SW 1271 (cell line): ENCODE measurements around the gene EIF1B.
"Not testable (repeated sequence)": the region's sequence is repeated elsewhere in the genome, so short reads cannot be mapped to it uniquely, and the experiment has no call there.

Experiments used
- DNase-seq, 2 experiments: peaks; one replicate each; lab custom pipeline; 2025; lab: John Stamatoyannopoulos, UW

EIF1B gene

DNA sequence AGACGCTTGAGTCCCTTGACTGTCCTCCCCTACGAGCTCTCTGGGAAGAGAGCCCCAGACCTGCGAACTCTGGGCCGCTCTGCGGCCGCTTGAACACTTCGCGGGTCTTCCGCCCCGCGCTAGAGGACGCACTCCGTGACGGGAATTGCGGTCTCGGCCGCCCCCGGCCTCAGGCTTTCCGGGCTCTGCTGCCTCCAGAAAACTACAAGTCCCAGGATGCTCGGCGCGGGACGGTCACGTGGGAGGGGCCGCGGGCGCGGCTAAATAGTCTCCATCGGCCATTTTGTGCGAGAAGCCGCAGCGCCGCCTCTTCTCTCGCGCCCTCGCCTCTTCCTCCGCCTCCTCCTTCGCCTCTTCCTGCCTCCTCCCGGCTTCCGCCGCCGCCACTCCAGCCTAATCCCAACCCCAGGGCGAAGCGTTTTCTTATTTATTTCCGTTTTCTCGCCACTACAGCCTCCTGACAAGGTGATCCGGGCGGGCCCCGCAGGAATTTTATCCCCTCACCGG, at the start of gene EIF1B:
Gene EIF1B (plus strand): TSS at position 290 of the 507 bp plus-strand sequence. CDS start 235 bp downstream, outside the sequence.
- peak; percentile 95 to 99 for DNase-seq

DNA sequence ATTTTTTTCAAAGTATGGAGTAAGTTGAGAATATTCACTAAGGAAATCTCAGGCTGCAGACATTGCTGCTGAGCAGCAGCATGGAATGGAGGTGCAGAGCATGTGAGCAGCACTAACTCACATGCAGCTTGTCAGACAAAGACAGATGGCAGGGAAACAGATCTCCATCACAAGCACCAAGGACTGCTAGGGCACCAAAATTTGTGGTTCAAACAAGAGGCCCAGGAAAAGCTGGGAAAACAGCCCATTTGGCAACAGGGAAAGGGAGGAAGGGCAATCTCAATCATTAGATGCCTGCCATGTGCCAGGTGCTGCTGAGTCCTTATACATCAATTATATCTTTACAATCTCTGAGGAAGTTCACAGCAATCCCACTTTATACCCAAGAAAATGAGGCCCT, 47.2 kb upstream of the EIF1B start:
- no peak for DNase-seq

DNA sequence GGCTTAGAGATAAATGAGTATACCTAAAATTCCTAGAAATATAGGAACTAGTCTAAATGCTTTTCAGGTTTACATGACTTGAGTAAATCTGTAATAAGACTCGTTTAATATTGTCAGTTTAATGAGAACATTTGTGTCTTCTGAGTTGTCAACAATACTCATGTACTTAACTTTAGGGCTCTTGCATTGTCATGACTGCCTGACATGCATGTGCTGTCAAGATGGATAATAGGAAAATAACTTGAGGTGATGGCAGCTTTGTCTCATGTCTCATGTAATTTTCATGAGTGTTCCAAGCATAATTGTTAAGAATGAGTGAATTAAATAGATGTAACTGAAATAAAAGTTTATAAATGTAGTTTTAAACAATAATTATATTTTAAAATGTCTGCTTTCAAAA, 45.1 kb upstream of the EIF1B start:
- no peak for DNase-seq

DNA sequence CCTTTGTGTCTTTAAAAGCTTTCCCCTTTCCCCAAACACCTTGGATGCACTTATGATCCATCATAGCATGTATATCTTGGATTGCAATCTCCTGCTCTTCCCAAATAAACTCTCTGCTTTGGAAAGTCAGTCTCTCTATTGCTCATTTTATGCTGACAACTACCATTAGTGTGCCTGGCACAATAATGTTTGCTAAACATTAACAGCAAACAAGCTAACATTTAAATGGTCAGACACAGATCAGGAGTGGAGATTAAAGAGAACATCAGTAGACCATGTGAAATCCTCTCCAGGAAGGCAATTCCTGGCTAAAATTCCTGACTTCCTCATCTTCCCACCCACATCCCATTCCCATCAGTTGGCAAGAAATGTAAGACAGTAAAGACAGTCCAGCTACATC, 44.3 kb upstream of the EIF1B start:
- no peak for DNase-seq

DNA sequence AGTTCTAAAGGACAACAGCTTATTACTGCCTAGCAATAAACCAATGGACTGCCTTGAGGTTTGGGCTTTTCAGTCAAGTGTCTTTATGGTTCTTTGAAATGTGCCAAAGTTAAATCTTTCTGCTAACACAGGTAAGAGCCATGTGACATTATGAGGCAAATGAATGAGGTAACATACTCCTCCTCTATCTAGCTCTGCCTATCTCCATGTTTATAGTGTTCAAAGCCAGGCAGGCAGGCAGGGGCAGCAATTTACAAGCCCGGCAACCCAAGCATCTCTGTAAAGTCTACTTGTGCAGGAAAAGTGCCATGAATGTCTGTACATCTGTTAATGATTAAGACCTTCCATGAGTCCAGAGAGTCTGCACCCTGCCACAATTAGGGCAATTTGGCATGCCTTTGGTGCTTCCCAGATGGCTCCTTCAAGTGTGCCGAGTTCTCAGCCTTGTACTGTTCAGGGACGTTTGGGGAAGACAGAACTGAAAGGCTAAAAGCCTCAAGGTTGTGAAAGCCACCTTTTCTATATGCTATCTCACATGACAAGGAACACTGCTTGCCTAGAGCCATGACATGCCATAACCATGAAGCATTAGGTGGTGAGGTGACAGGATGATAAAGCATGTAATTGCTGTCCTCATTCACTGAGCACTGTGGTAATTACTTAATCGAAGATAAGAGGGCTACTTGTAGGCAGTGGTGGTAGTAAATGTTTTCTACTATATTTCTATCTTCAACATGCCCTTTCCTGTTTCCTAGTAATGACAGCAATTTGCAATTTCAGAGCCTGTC, 41.4 kb upstream of the EIF1B start:
- DNase-seq = no peak

DNA sequence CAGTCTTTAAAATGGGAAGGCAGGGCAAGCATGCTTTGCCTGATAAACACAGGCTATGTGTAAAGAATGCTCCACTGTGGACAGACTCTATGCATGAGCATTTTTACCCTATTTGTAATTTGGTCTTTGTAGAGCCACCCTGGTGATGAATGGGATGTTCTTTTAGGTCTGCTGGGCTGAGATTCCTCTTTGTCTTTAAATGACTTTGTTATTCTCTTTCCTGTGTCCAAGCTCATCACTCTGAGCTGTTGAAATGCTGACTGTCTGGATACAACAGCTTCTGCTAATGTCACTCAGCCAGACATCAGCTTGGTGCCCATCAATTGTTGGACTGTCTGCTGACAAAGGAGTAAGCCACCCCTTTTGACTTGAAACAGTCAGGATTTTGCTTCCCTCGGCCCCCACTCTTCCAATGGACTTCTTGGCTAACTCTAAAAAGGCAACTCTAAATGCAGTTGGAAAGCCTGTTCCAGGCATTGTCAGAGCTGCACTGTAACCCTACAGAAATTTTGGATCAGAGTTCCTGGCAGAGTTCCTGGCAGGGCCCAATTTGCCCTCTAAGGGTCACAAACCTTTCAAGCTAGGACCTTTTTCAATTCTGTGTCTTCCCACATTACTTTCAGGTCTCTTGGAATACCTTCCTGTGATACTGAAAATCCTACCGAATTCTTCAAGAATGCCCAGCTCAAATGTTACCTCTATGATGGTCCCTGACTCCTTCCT, 40.5 kb upstream of the EIF1B start:
- DNase-seq = no peak

DNA sequence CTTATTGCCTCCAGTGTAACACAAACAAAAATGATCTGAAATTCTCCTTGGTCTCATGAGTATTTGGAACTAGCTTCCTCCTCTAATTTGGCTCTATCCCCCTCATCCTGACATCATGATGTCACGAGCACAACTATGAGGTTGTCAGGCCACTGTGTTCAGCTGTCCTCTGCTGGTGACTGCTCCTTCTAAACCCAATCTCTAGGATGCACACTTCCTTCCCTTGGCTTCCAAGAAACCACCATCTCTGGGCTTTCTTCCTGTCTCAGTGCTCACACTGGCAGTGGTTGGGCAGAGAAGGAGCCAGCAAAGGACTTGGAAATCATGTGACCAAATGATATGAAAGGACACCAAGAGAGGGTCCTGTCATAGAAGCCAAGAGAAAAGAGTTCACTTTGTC, 30.7 kb upstream of the EIF1B start:
- DNase-seq = no peak

DNA sequence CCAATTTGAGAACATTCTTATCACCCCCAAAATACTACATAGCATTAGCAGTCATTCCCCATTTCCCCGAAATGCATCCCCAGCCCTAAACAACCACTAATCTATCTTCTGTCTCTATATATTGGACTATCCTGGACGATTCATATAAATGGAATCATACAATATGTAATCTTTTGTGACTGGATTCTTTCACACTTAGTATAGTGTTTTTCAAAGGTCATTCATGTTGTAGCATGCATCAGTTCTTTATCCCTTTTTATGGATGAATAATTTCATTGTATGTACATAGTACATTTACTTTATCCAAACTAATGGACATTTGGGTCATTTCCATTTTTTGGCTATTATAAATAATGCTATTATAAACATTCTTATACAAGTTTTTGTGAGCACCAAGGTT, 27.5 kb upstream of the EIF1B start:
- DNase-seq = no peak

DNA sequence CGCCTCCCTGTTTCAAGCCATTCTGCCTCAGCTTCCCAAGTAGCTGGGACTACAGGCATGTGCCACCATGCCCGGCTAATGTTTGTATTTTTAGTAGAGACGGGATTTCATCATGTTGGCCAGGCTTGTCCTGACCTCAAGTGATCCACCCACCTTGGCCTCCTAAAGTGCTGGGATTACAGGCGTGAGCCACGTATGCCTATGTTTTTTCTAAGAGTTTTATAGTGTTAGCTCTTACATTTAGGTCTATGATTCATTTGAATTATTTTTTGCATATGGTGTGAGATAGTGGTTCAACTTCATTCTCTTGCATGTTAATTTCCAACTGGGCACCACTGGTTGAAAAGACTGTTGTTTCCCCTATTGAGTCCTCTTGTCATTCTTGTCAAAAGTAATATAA, 26.4 kb upstream of the EIF1B start:
- DNase-seq = not testable (repeated sequence)

DNA sequence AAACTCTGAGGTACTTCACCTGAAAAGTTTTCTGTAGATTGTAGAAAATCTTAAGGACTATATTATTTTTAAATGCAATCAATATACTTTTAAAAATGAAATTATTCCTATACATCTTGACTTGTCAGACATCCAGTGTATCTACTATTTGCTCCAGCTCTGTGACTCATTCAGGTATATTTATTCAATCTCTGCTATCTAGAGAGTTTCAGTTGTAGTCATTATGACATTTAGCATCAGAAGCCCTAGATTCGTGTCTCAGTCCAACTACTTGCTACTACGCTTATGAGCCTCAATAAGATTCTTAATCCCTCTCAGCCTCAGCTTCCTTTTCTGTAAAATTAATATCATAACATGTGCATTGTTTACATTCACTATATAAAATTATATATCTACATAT, 22.3 kb upstream of the EIF1B start:
- no peak for DNase-seq

DNA sequence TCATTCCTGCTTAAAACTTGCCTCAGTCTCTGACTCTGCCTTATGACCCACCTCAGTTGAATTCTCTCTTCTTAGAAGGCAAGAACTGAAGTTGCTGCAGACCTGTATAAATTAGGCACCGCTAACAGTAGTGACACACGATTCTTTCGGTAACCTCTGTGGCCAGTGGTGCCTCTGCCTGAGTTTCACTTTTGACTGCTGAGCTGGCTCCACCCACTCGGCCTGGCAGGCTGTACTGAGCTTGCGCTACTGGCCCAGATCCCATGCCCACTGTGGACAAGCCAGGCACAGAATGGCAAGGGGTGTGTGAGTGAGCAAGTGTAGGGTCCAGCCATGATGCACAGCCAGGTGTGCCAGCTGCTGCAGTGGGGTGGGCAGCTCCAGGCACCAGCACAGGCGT, 19.1 kb upstream of the EIF1B start:
- no peak for DNase-seq

DNA sequence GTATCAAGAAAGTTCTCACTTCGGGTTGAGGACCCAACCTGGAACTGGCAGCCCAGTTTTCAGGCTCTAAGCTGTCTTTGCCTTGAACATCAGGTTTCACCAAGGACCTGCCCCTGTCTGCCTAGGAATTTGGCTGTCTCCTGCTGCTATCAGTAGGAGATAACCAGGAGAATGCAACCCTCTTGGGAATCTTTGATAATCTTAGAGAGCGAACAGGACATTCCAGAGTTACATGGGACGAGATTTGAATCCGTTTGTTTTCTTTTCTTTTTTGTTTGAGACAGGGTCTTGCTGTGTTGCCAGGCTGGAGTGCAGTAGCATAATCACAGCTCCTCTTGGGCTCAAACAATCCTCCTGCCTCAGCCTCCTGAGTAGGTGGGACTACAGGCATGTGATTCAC, 18.0 kb upstream of the EIF1B start:
- no peak for DNase-seq

DNA sequence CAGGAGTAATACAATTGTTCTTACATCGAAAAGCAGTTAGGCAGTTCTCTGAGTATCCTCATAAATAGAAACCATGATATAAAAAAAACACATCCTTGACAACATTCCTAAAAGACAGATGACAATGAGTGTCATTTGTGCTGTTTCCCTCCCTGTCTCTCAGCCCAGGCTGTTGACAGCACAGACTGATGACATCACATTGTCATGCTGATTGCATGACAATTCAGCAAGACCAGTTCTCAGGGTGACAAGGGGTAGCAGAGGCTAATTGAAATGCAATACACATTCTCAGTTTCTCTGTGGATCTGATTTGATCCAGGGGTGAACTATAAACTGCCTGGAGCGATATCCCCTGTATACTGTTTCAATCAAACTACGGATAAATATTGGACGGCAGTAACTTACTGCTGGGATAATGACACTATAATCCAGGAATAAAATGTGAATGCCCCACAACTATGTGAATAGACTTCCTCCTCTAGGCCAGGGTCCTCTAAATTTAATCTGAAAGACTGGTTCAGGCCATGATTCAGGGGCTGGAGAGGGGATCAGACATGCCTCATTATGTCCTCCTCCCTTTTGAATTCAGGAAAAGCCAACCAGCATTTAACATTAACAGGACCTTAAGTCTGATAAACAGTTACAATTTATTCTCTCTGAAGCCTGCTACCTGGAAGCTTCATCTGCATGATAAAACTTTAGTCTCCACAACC, 16.7 kb upstream of the EIF1B start:
- DNase-seq = no peak

DNA sequence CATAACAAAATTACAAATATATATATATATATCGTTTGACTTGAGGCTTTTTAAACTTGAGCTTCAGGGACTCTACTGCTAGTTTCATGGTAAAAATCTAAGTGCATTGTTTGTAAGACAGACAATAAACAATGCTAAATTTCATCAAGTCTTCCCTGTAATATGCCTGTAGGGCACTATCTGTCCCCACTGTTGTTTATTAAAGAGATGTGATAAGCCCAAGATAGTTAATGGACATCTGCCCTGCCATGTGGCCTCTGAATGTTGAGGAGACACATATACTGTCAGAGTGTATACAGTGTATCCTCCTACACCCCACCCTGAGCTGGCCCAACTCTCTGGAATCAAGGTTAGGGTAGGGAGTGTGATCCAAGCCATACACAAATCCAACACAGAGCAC, 15.1 kb upstream of the EIF1B start:
- DNase-seq = no peak

DNA sequence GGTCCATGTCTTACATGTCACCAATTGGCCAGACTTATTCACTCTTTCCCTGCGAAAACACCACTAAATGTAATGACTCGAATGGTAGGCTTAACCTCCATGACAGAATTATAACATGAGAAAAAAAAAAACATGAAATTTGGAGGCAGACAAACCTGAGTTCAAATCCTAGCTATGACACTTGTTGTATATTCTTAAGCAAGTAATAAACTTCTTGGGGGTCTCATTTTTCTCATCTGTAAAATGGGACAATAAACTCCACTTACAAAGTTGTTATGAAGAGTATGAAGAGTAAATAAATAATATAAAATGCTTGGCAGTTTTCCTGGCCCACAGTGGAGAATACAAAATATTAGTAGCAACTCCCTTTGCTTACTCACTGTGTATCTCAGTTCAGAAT, 11.4 kb upstream of the EIF1B start:
- no peak for DNase-seq

DNA sequence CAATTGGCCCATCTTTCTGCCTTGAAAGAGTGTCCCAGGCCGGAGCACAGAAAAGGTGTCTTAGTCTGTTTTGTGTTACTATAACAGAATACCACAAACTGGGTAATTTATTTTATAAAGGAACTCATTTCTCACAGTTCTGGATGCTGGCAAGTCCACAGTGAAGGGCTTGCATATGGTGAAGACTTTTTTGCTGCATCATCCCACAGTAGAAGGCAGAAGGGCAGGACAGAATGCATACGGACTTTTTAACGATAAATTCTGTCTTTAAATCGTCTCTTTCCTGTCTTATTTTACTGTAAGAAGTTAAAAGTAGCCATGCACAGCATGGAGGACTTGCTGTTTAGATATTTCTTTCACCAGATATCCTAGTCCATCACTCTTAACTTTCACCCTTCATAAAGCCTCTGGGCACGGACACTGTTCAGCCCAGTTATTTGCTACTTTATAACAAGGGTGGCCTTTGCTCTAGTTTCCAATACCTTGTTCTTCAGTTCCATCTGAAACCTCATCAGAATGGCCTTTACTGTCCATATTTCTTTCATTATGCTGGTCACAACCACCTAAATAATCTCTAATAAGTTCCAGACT, 10.3 kb upstream of the EIF1B start:
- DNase-seq = no peak

DNA sequence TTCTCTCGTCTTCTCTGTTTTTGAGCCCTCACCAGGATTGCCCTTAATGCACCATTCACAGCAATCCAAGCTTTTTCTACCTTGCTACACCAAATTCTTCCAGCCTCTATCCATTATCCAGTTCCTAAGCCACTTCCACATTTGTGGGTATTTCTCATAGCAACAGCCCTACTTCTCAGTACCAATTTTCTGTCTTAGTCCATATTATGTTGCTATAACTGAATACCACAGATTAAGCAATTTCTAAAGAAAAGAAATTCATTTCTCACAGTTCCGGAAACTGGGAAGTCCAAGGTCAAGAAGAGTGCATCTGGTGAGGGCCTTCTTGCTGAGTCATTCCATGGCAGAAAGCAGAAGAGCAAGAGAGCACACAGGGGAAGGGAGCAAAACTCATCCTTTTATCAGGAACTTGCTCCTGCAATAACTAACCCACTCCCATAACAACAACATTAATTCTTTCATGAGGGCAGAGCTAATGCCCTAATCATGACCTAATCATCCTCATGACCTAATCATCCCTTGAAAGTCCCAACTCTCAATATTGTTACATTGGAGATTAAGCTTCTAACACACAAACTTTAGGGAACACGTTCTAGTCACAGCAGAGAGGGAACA, 9.7 kb upstream of the EIF1B start:
- peak in 1 of 2 experiments; percentile 24 for DNase-seq

DNA sequence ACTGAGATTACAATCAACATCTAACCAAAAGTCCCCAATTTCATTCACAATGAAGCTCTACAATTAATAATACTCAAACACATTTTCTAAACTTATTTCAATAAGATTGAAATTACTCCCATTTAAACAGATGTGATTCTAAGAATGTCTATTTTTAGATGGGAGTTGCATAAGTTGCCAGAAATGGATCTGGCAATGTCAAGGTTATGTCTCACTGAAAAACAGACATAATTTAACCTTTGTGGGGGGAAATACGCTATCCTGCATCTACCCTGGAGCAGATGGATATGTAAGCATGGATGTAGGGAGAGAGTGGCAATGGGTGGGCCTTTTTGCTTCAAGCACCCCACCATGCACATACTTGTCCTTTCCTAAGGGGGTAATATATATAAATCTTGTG, 6.7 kb upstream of the EIF1B start:
- DNase-seq = no peak

DNA sequence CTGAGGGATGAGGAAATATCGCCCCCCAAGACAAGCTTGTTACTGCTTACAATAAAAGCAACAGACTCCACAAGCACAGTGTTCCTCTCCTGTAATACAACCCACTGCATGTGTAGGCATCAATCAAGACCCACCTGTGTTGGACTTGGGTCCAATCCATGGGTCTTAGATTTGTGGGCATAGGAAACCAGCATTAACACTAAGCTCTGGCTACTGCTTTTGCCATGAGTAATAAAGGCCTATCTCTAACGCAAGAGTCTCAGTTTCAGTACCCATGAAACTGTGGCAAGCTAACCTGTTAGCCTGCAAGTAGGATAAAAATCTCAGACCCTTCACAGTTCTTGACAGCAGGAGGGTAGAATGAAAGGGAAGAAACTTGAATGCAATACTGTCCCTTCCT, 5.2 kb upstream of the EIF1B start:
- DNase-seq = no peak

DNA sequence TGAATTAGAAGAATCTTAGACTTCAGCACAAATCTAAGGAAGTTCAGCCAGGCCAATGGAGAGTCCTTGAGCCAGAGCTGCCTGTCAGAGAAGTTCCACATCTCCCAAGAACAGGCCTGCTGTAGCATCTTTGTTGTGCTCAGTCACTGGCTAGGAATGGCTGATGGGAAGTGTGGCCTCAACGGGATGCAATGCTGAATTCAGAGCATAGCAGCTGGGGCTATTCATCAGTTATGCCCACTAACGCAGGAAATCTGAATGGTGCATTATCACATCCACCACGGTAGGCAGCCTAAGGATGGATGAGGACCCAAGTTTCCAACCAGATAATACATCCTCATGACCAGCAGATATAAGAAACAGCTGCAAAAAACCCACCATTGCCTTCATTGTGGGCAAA, 3.2 kb upstream of the EIF1B start:
- DNase-seq = no peak

DNA sequence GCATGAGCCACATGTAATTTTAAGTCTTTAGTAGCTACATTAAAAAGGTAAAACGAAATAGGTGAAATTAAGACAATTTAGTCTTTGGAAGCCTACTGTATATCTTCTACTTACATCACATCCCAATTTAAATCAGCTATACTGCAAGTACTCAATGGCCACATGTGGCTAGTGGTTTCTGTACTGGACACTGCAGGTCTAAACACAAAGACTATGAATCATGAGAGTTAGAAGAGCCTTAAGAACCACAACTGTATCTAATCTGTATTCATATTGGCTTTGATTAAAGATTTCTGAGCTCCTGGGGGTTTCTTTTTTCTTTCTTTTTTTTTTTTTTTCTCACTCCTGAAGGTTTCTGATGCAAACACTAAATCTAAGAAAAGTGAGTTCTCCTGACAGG, 2.3 kb upstream of the EIF1B start:
- no peak for DNase-seq
